Activated T-helper 1 cell treated with anti-CD3 and anti-CD28 coated beads, Interleukin-12 subunit alpha, Interleukin-12 subunit beta, Interleukin-2, Interleukin-4 antibody, amounts not matched to agents 30 ng/mL and 10 ng/mL and 1 ng/mL, durations not matched to agents 14 hours and 24 hours and 36 hours (primary cell): ENCODE results near the gene APBB1. TPM values are rescaled to one million over a fixed set of nuclear protein-coding genes. Genes with fewer than 3 reads are reported as not detected.
"Not testable (repeated sequence)": the region's sequence is repeated elsewhere in the genome, so short reads cannot be mapped to it uniquely, and the experiment has no call there.

Source experiments
- DNase-seq: peaks from one replicate; pipeline ENCODE4 v3.0.0; 2021; ENCODE audit warnings: low spot score
- H3K27ac Mint-ChIP-seq: one replicate; pipeline ENCODE4 v1.8.0; 2021; ENCODE audit warnings: mild to moderate bottlenecking, mixed read lengths
- H3K27me3 Mint-ChIP-seq: one replicate; pipeline ENCODE4 v1.8.0; 2022; ENCODE audit warnings: mild to moderate bottlenecking, moderate library complexity, mixed read lengths; ENCODE audit not compliant: insufficient read depth
- H3K36me3 Mint-ChIP-seq: one replicate; pipeline ENCODE4 v1.8.0; 2021; ENCODE audit warnings: low read depth, mixed read lengths
- H3K4me1 Mint-ChIP-seq: one replicate; pipeline ENCODE4 v1.8.0; 2021; ENCODE audit warnings: low read depth, mixed read lengths
- H3K4me3 Mint-ChIP-seq: one replicate; pipeline ENCODE4 v1.8.0; 2021; ENCODE audit warnings: mild to moderate bottlenecking, moderate library complexity, mixed read lengths
- H3K9me3 Mint-ChIP-seq: one replicate; pipeline ENCODE4 v1.8.0; 2021; ENCODE audit warnings: mixed read lengths
- intact Hi-C: fragments of 100-400 bp; cut with micrococcal nuclease; formaldehyde crosslinking; loops from one replicate; pipeline ENCODE4 v1.15.1; 2024
- total RNA-seq: library from RNA; stranded (reverse); gene quantifications from 2 replicates; pipeline ENCODE4 v1.2.3, GENCODE V29; 2022

APBB1 gene
- total RNA-seq, 1 donor from 2014 or later: 16.8 TPM

DNA sequence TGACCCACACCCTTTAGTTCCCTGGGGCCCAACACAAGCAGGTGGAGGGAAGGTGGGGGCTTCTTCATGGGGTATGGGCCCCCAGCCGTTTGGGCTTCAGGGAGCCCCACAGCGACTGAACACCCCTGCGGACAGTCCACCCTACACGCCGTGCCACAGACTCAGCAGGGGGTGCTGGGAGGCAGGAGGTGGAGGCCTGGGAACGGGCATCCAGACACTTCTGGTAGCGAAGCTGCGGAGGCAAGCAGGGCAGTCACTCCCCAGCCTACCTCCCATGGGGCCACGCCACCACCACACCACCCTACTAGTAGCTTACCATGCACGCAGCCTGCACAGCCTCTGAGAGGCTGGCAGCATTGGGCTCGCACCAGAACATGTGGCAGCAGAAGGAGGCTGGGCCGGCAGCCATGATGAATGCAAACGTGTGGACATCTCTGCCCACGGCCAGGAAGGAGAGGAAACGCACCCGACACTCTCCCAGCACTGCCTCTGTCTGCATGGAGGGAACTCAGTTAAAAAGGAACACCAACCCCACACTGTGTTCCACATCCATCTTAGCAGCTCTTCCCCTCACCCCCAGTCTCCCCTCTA is 23.3 kb downstream of the APBB1 start:
- Mint-ChIP-seq H3K27me3 (no peaks in the 10 kb centered on the region), H3K4me3 (no peak overlapping the region), H3K36me3 (peaks cover 40% of the 10 kb centered on the region), H3K27ac (no peak overlapping the region), H3K4me1 (peaks cover 23% of the 10 kb centered on the region), H3K9me3 (no peaks in the 10 kb centered on the region)
- intact Hi-C loops: no loop called here
- DNase-seq: no peak

DNA sequence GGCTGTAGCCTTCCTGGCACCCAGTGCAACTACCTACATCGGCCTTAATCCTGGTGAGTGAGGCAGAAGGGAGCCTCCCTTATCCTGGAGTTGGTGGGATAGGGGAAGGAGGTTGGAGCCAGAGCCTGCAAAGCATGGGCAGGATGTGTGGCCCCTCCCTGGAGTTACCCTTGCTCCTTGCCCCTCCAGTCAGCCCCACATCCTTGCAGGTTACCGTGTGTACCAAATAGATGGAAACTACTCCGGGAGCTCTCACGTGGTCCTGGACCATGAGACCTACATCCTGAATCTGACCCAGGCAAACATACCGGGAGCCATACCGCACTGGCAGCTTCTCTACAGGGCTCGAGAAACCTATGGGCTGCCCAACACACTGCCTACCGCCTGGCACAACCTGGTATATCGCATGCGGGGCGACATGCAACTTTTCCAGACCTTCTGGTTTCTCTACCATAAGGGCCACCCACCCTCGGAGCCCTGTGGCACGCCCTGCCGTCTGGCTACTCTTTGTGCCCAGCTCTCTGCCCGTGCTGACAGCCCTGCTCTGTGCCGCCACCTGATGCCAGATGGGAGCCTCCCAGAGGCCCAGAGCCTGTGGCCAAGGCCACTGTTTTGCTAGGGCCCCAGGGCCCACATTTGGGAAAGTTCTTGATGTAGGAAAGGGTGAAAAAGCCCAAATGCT is 24.8 kb downstream of the APBB1 start:
- intact Hi-C loops: no loop called here
- Mint-ChIP-seq H3K27me3 (no peaks in the 10 kb centered on the region), H3K36me3 (peaks cover 34% of the 10 kb centered on the region), H3K27ac (no peak overlapping the region), H3K4me3 (no peak overlapping the region), H3K9me3 (no peaks in the 10 kb centered on the region), H3K4me1 (peaks cover 32% of the 10 kb centered on the region)
- DNase-seq: no peak

DNA sequence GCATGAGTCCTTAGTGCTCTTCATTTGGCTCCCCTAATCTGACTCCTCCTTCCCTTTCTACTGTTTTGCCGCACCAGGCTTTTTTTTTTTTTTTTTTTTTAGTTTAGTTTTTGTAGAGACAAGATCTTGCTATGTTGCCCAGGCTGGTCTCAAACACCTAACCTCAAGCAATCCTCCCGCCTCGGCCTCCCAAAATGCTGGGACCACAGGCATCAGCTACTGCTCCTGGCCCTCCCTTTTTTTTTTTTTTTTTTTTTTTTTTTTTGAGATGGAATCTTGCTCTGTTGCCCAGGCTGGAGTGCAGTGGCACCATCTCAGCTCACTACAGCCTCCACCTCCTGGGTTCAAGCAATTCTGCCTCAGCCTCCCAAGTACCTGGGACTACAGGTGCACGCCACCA is 26.6 kb downstream of the APBB1 start:
- intact Hi-C loops, H3K9me3 Mint-ChIP-seq, H3K27ac Mint-ChIP-seq, DNase-seq, H3K27me3 Mint-ChIP-seq: not testable (repeated sequence)
- H3K36me3 Mint-ChIP-seq: peaks cover 20% of the 10 kb centered on the region
- H3K4me1 Mint-ChIP-seq: peaks cover 30% of the 10 kb centered on the region
- H3K4me3 Mint-ChIP-seq: peak overlapping the region; percentile 48

DNA sequence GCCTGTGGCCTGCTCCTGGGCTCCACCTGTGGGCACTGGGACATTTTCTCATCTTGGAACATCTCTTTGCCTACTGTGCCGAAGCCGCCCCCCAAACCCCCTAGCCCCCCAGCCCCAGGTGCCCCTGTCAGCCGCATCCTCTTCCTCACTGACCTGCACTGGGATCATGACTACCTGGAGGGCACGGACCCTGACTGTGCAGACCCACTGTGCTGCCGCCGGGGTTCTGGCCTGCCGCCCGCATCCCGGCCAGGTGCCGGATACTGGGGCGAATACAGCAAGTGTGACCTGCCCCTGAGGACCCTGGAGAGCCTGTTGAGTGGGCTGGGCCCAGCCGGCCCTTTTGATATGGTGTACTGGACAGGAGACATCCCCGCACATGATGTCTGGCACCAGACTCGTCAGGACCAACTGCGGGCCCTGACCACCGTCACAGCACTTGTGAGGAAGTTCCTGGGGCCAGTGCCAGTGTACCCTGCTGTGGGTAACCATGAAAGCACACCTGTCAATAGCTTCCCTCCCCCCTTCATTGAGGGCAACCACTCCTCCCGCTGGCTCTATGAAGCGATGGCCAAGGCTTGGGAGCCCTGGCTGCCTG is 27.3 kb downstream of the APBB1 start:
- peaks cover 16% of the 10 kb centered on the region for H3K36me3 Mint-ChIP-seq
- DNase-seq: no peak
- intact Hi-C loops: loop anchor here (2.0 kb wide), 1 partner anchor 227 kb away; the partner anchor contains the start of gene TPP1
- peaks cover 7% of the 10 kb centered on the region for H3K27me3 Mint-ChIP-seq
- H3K9me3 Mint-ChIP-seq: no peaks in the 10 kb centered on the region
- H3K4me1 Mint-ChIP-seq: peaks cover 25% of the 10 kb centered on the region
- peak overlapping the region; percentile 36 for H3K27ac Mint-ChIP-seq
- peak overlapping the region; percentile 86 for H3K4me3 Mint-ChIP-seq

DNA sequence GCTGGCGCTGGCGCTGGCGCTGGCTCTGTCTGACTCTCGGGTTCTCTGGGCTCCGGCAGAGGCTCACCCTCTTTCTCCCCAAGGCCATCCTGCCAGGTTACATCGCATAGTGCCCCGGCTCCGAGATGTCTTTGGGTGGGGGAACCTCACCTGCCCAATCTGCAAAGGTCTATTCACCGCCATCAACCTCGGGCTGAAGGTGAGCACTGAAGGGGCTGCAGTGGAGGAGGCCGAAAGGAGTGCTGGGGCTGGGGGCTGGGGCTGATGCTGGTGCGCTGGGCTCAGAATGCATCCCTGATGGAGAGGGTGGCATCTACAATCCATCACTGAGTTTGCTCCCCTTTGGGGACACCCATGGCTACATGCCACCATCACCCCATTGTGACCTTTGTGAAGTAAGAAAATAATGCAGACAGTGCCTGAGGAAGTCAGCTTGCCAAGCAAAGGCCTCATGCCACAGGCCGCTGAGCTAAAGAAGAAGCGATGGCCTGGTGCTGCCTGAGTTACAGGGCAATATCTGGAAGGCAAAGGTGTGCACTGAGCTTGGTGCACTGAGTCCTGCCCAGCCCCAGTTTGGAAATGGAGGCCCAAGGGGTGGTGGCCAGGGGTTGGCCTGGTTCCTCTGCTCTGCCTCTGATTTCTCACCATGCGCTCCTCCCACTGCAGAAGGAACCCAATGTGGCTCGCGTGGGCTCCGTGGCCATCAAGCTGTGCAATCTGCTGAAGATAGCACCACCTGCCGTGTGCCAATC is 28.0 kb downstream of the APBB1 start:
- intact Hi-C loops: loop anchor here (1.0 to 2.0 kb wide), 7 partner anchors 11 to 292 kb away; partner anchors contain the start of genes APBB1, ARFIP2, FHIP1B and MRPL17
- Mint-ChIP-seq H3K9me3 (no peaks in the 10 kb centered on the region), H3K27ac (peak overlapping the region; percentile 36), H3K27me3 (peaks cover 7% of the 10 kb centered on the region), H3K4me1 (peaks cover 20% of the 10 kb centered on the region), H3K4me3 (peak overlapping the region; percentile 86), H3K36me3 (peaks cover 13% of the 10 kb centered on the region)
- DNase-seq: no peak

DNA sequence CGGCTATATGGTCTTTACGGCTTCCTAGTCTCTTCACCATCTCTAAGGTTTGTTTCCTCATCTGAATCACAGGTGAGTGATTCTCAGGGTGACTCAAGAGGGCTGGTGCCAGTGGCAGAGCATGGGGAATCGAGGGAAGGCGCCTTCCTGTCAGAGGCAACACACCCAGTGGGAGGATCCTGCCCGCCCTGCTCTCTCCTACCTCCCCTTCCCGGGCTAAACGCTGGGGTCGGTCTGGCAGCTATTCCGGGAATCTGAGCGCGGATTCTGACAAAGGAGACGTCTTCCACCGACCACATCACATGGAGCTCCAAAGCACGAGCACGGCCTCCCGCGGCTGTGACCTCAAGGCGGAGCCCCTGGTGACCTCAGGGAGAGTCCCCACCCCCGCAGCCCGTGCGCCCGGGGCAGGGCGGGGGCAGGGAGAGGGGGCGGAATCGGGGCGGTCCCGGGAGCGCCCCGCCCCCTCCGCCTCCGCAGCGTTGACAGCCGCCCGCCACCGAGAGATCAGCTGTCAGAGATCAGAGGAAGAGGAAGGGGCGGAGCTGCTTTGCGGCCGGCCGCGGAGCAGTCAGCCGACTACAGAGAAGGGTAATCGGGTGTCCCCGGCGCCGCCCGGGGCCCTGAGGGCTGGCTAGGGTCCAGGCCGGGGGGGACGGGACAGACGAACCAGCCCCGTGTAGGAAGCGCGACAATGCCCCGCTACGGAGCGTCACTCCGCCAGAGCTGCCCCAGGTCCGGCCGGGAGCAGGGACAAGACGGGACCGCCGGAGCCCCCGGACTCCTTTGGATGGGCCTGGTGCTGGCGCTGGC is 28.8 kb downstream of the APBB1 start, which contains the start of gene SMPD1:
Gene SMPD1 (plus strand): TSS at position 570 of the 813 bp plus-strand sequence. CDS start 125 bp downstream, at position 695.
- Mint-ChIP-seq H3K4me1 (peaks cover 20% of the 10 kb centered on the region), H3K4me3 (peak within 1 kb of the TSS; percentile 86), H3K27ac (peak within 1 kb of the TSS; percentile 98), H3K36me3 (peaks cover 11% of the 10 kb centered on the region), H3K9me3 (no peaks in the 10 kb centered on the region), H3K27me3 (peaks cover 7% of the 10 kb centered on the region)
- DNase-seq: peak; percentile 89
- intact Hi-C loops: loop anchor here (1.0 to 2.0 kb wide), 8 partner anchors 12 to 293 kb away; partner anchors contain the start of genes APBB1, ARFIP2, CAVIN3 and FHIP1B

DNA sequence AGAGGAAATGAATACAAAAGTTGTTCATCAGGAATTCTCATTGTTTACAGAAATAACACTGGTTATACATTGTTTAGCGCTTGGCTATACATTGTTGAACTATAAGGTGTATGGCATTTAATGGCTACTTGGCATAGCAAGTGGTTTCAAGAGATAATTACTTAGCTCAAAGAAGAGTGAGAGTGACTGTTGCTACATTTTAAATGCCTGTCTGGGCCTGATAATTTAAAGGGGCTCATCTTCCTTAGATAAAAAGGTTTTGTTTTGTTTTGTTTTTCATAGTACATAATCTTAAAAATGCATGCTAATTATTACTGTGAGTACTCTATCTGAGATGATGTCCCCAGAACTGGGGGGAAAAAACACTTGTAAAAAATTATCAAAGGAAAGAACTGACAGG is 30.1 kb downstream of the APBB1 start:
- intact Hi-C loops: loop anchor here (1.0 kb wide), 1 partner anchor 68 kb away; the partner anchor contains the start of gene CAVIN3
- Mint-ChIP-seq H3K36me3 (peaks cover 11% of the 10 kb centered on the region), H3K27me3 (peaks cover 9% of the 10 kb centered on the region), H3K4me3 (no peak overlapping the region), H3K4me1 (peaks cover 20% of the 10 kb centered on the region), H3K27ac (no peak overlapping the region), H3K9me3 (no peaks in the 10 kb centered on the region)
- no peak for DNase-seq

DNA sequence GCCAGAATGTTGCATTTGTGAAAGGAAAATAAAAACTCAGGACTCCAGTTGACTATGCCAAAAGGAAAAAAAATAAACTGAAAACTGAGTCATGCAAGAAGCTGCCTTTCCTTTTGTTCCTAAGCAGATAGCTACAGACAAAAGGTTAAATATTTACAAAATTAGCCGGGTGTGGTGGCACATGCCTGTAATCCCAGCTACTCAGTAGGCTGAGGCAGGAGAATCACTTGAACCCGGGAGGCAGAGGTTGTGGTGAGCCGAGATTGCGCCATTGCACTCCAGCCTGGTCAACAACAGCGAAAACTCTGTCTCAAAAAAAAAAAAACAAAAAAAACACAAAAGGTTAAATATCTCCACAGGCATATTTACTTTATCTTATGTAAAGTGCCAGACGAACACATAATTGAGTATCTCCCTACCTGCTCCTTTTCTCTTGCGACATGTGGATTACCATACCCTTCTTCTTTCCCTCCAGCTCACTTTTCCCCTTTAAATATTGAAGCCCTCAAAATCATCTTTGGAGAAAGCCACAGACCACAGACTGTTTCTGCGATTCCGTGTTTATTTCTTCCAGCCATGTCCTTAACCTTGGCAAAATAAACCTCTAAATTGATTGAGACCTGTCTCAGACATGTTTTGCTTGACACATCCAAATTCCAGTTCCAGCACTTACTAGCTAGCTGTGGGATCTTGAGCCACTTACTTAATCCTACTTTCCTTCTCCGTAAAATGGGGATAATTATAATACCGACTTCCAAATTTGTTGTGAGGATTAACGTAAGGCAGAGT is 30.9 kb downstream of the APBB1 start:
- H3K4me1 Mint-ChIP-seq: peaks cover 20% of the 10 kb centered on the region
- intact Hi-C loops: no loop called here
- no peaks in the 10 kb centered on the region for H3K9me3 Mint-ChIP-seq
- no peak overlapping the region for H3K27ac Mint-ChIP-seq
- peaks cover 11% of the 10 kb centered on the region for H3K27me3 Mint-ChIP-seq
- H3K36me3 Mint-ChIP-seq: peaks cover 4% of the 10 kb centered on the region
- H3K4me3 Mint-ChIP-seq: no peak overlapping the region
- no peak for DNase-seq

DNA sequence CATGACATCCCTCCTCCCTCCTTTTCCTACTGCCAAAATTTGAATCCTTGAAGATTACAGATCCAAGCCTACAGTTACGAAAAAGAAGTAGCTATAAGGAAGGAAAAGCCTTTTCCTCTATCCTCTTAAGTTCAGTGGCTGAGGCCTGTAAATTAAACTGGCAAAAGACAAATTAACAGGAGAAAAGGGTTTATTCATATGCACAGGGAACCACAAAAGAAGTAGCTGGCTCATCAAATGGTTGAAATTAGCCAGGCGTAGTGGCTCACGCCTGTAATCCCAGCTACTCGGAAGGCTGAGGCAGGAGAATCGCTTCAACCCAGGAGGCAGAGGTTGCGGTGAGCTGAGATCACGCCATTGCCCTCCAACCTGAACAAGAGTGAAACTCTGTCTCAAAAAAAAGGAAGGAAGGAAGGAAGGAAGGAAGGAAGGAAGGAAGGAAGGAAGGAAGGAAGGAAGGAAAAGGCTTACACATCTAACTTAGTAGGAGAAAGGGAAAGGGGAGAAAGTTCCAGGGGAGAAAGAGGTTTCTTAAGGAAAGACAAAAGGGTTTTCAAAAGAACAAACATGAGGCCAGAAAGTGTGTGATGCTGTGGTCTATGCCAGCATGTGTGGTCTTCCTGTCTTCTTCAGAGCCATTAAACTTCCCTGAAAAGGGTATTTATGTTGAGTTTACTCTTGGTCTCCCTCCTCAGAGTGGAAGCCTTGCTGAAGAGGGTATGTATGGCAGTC is 33.7 kb downstream of the APBB1 start:
- H3K36me3 Mint-ChIP-seq: no peaks in the 10 kb centered on the region
- no peak overlapping the region for H3K27ac Mint-ChIP-seq
- peaks cover 12% of the 10 kb centered on the region for H3K4me1 Mint-ChIP-seq
- intact Hi-C loops: no loop called here
- no peak for DNase-seq
- no peaks in the 10 kb centered on the region for H3K9me3 Mint-ChIP-seq
- no peak overlapping the region for H3K4me3 Mint-ChIP-seq
- peaks cover 13% of the 10 kb centered on the region for H3K27me3 Mint-ChIP-seq

DNA sequence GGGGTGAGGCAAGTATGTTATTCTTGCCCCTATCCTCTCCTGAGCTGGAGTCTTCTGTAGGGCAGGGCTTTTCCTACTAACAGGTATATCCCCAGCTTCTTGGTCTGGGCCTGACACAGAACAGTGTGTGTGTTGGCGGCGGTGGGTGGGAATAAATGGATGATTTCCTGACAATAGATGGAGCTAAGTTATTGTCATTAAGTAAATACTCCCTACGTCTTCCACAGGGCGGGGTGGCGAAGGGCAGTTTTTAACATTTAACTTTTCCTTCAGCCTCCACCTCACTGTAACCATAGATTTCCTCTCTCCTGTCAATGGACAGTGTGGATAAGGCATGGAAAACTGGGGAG is 40.3 kb downstream of the APBB1 start:
- intact Hi-C loops: loop anchor here (2.0 to 5.0 kb wide), 4 partner anchors 94 to 379 kb away; partner anchors contain the start of genes ILK, MRPL17, RRP8 and TRIM3
- peaks cover 5% of the 10 kb centered on the region for H3K27me3 Mint-ChIP-seq
- no peak overlapping the region for H3K27ac Mint-ChIP-seq
- H3K9me3 Mint-ChIP-seq: no peaks in the 10 kb centered on the region
- peak overlapping the region; percentile 19 for H3K4me3 Mint-ChIP-seq
- no peaks in the 10 kb centered on the region for H3K36me3 Mint-ChIP-seq
- H3K4me1 Mint-ChIP-seq: peaks cover 33% of the 10 kb centered on the region
- no peak for DNase-seq
